ENCODE measurements around the gene UBALD1.

GRCh38 chr16:4613636-4614570 is 785 bp downstream of the UBALD1 start:
- TF ChIP-seq CTCF (IDR thresholded peaks at IDR 0.05): no peak
- no peak for TF ChIP-seq POLR2A (IDR thresholded peaks at IDR 0.05)
